GM21390 (cell line): Measurements from ENCODE around the gene LAMC2.
"Not testable (repeated sequence)": the region's sequence is repeated elsewhere in the genome, so short reads cannot be mapped to it uniquely, and the experiment has no call there.

Experiments used
- ATAC-seq: cut with Tn5 transposase; IDR thresholded peaks from one replicate; pipeline ENCODE4 v1.9.1; 2021; ENCODE audit not compliant: unreplicated experiment

Gene LAMC2

GRCh38 chr1:183185941-183186490 is at the start of gene LAMC2:
Gene LAMC2, plus strand, starts transcription at chr1:183186264. Its CDS starts 89 bp downstream, at chr1:183186353.
- ATAC-seq = no peak

- ATAC-seq = no peak
These were observed 48.3 kb upstream of the LAMC2 start for GRCh38 chr1:183137782-183138181.

GRCh38 chr1:183138301-183138700 is 47.8 kb upstream of the LAMC2 start:
- no peak for ATAC-seq

GRCh38 chr1:183139281-183139942 is 46.7 kb upstream of the LAMC2 start:
- ATAC-seq = no peak

- no peak for ATAC-seq
These were observed 45.4 kb upstream of the LAMC2 start for GRCh38 chr1:183140633-183141032.

GRCh38 chr1:183142171-183142570 is 43.9 kb upstream of the LAMC2 start:
- ATAC-seq = no peak

- ATAC-seq = no peak
These were observed 42.3 kb upstream of the LAMC2 start for GRCh38 chr1:183143576-183144315.

- no peak for ATAC-seq
These were observed 41.3 kb upstream of the LAMC2 start for GRCh38 chr1:183144752-183145151.

- no peak for ATAC-seq
These were observed 38.3 kb upstream of the LAMC2 start for GRCh38 chr1:183147735-183148134.

GRCh38 chr1:183148599-183148998 is 37.5 kb upstream of the LAMC2 start:
- ATAC-seq = no peak

GRCh38 chr1:183149273-183149672 is 36.8 kb upstream of the LAMC2 start:
- no peak for ATAC-seq

- not testable (repeated sequence) for ATAC-seq
These were observed 36.0 kb upstream of the LAMC2 start for GRCh38 chr1:183150032-183150431.

GRCh38 chr1:183150445-183150844 is 35.6 kb upstream of the LAMC2 start:
- no peak for ATAC-seq

- no peak for ATAC-seq
These were observed 33.9 kb upstream of the LAMC2 start for GRCh38 chr1:183152180-183152579.

GRCh38 chr1:183155939-183156338 is 30.1 kb upstream of the LAMC2 start:
- no peak for ATAC-seq

- ATAC-seq = no peak
These were observed 26.1 kb upstream of the LAMC2 start for GRCh38 chr1:183159960-183160359.

GRCh38 chr1:183161391-183161790 is 24.7 kb upstream of the LAMC2 start:
- ATAC-seq = no peak

- ATAC-seq = no peak
These were observed 22.7 kb upstream of the LAMC2 start for GRCh38 chr1:183163316-183163715.

GRCh38 chr1:183164340-183164739 is 21.7 kb upstream of the LAMC2 start:
- ATAC-seq = no peak

GRCh38 chr1:183164963-183165362 is 21.1 kb upstream of the LAMC2 start:
- ATAC-seq = no peak

GRCh38 chr1:183165456-183165855 is 20.6 kb upstream of the LAMC2 start:
- no peak for ATAC-seq

GRCh38 chr1:183166454-183166853 is 19.6 kb upstream of the LAMC2 start:
- ATAC-seq = no peak
